ENCODE measurements around the gene MLEC.

The MLEC gene

GRCh38 chr12:120734210-120734609 lies 47.3 kb downstream of the MLEC start:
- no peaks in the 10 kb centered on the region for H3K79me2 ChIP-seq (ENCODE audit: control insufficient read depth, low read length)
- H3K9me3 ChIP-seq (ENCODE audit: control insufficient read depth, insufficient read depth, low read length): no peaks in the 10 kb centered on the region
- no peak overlapping the region for H3K4me2 ChIP-seq (ENCODE audit: low read length)
- no peaks in the 10 kb centered on the region for H3K9me2 ChIP-seq (replicated peaks; ENCODE audit: control insufficient read depth, low read length)
- H3F3A ChIP-seq (ENCODE audit: control insufficient read depth, insufficient read depth): no peaks in the 10 kb centered on the region
- no peaks in the 10 kb centered on the region for H3K36me3 ChIP-seq (ENCODE audit: control insufficient read depth, low read length)
- no peak overlapping the region for H3K4me3 ChIP-seq (ENCODE audit: low read length)
- TF ChIP-seq CTCF (IDR thresholded peaks at IDR 0.05; ENCODE audit: low read depth, low read length, poor library complexity, severe bottlenecking): no peak
- no peak for TF ChIP-seq EZH2phosphoT487 (IDR thresholded peaks at IDR 0.05; ENCODE audit: borderline replicate concordance, low read length)
- no peak overlapping the region for H3K27ac ChIP-seq (ENCODE audit: low read depth, low read length)
- H3K4me1 ChIP-seq (ENCODE audit: control insufficient read depth, low read length): no peaks in the 10 kb centered on the region
- H4K20me1 ChIP-seq (ENCODE audit: control insufficient read depth, insufficient read depth, low read depth, low read length): no peaks in the 10 kb centered on the region
- no peaks in the 10 kb centered on the region for H3K27me3 ChIP-seq (ENCODE audit: control insufficient read depth, low read length)

DNA sequence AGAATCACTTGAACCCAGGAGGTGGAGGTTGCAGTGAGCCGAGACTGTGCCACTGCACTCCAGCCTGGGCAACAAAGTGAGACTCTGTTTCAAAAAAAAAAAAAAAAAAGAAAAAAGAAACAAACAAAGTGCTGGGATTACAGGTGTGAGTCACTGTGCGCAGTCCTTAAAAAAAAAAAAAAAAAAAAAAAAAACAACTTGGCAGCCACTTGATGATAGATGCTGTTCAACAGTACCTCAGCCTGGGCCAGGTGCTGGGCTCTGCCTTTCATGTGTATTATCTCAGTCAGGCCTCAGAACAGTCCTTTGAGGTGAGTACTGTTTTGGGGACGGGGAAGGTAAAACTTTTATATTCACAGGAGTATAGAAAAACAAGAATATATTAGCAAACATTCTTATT lies 48.2 kb downstream of the MLEC start:
- no peaks in the 10 kb centered on the region for H3K36me3 ChIP-seq (ENCODE audit: control insufficient read depth, low read length)
- no peak overlapping the region for H3K4me3 ChIP-seq (ENCODE audit: low read length)
- no peaks in the 10 kb centered on the region for H3K79me2 ChIP-seq (ENCODE audit: control insufficient read depth, low read length)
- H3K4me1 ChIP-seq (ENCODE audit: control insufficient read depth, low read length): no peaks in the 10 kb centered on the region
- H3K4me2 ChIP-seq (ENCODE audit: low read length): no peak overlapping the region
- H3K9me2 ChIP-seq (replicated peaks; ENCODE audit: control insufficient read depth, low read length): no peaks in the 10 kb centered on the region
- no peaks in the 10 kb centered on the region for H4K20me1 ChIP-seq (ENCODE audit: control insufficient read depth, insufficient read depth, low read depth, low read length)
- no peak overlapping the region for H3K27ac ChIP-seq (ENCODE audit: low read depth, low read length)
- H3K9me3 ChIP-seq (ENCODE audit: control insufficient read depth, insufficient read depth, low read length): no peaks in the 10 kb centered on the region
- H3F3A ChIP-seq (ENCODE audit: control insufficient read depth, insufficient read depth): no peaks in the 10 kb centered on the region
- no peaks in the 10 kb centered on the region for H3K27me3 ChIP-seq (ENCODE audit: control insufficient read depth, low read length)
- TF ChIP-seq EZH2phosphoT487 (IDR thresholded peaks at IDR 0.05; ENCODE audit: borderline replicate concordance, low read length) (no peak), CTCF (IDR thresholded peaks at IDR 0.05; ENCODE audit: low read depth, low read length, poor library complexity, severe bottlenecking) (no peak)

- H3K4me1 ChIP-seq (ENCODE audit: control insufficient read depth, low read length): no peaks in the 10 kb centered on the region
- H3K4me3 ChIP-seq (ENCODE audit: low read length): no peak overlapping the region
- H3K9me2 ChIP-seq (replicated peaks; ENCODE audit: control insufficient read depth, low read length): no peaks in the 10 kb centered on the region
- H3K27me3 ChIP-seq (ENCODE audit: control insufficient read depth, low read length): no peaks in the 10 kb centered on the region
- no peak overlapping the region for H3K4me2 ChIP-seq (ENCODE audit: low read length)
- no peaks in the 10 kb centered on the region for H3K79me2 ChIP-seq (ENCODE audit: control insufficient read depth, low read length)
- H4K20me1 ChIP-seq (ENCODE audit: control insufficient read depth, insufficient read depth, low read depth, low read length): no peaks in the 10 kb centered on the region
- H3K36me3 ChIP-seq (ENCODE audit: control insufficient read depth, low read length): no peaks in the 10 kb centered on the region
- H3K27ac ChIP-seq (ENCODE audit: low read depth, low read length): no peak overlapping the region
- H3K9me3 ChIP-seq (ENCODE audit: control insufficient read depth, insufficient read depth, low read length): no peaks in the 10 kb centered on the region
- no peaks in the 10 kb centered on the region for H3F3A ChIP-seq (ENCODE audit: control insufficient read depth, insufficient read depth)
- TF ChIP-seq EZH2phosphoT487 (IDR thresholded peaks at IDR 0.05; ENCODE audit: borderline replicate concordance, low read length): no peak
- TF ChIP-seq CTCF (IDR thresholded peaks at IDR 0.05; ENCODE audit: low read depth, low read length, poor library complexity, severe bottlenecking): no peak
Measured at GRCh38 chr12:120736404-120737331, 49.7 kb downstream of the MLEC start.
